Caco-2 (cell line): Measurements from ENCODE around the gene DOK6. TPM values are rescaled to one million over a fixed set of nuclear protein-coding genes. Genes with fewer than 3 reads are reported as not detected.
"Not testable (repeated sequence)": the region's sequence is repeated elsewhere in the genome, so short reads cannot be mapped to it uniquely, and the experiment has no call there.

Source experiments
- BruUV-seq: library from RNA; stranded (reverse); fragments of 400-500 nt; replicated peaks from 2 replicates; lab custom pipeline; 2021; lab: Mats Ljungman, UMichigan
- CTCF ChIA-PET: fragments of 300-600 bp; sonication (Branson Sonifier 250); formaldehyde crosslinking; loops from one replicate; lab custom pipeline; 2022; ENCODE audit warnings: antibody characterized with exemption; lab: Charles Lee
- POLR2A ChIA-PET: fragments of 300-600 bp; sonication (Branson Sonifier 250); formaldehyde crosslinking; loops from one replicate; lab custom pipeline; 2022; ENCODE audit warnings: antibody characterized with exemption; lab: Charles Lee
- DNase-seq, 2 experiments: peaks; one replicate each; pipeline versions ENCODE4 v3.0.0 to v3.0.0-alpha.2; 2020 to 2022
- H3K27me3 ChIP-seq: replicated peaks from 2 replicates; pipeline ENCODE4 v1.6.0; 2011; ENCODE audit warnings: low read length; ENCODE audit not compliant: control insufficient read depth, insufficient read depth
- H3K36me3 ChIP-seq: 2 replicates; pipeline ENCODE4 v1.5.1; 2011; ENCODE audit warnings: low read length; ENCODE audit not compliant: control insufficient read depth, insufficient read depth
- H3K4me1 ChIP-seq: fragments of 250-450 bp; sonication (Bioruptor Pico); 2 replicates; pipeline ENCODE4 v1.5.1; 2020; ENCODE audit warnings: mild to moderate bottlenecking
- H3K4me3 ChIP-seq: 2 replicates; pipeline ENCODE4 v1.5.1; 2011; ENCODE audit warnings: low read depth, mild to moderate bottlenecking, control low read depth, low read length
- H3K9me3 ChIP-seq: fragments of 250-450 bp; sonication (Bioruptor Pico); 2 replicates; pipeline ENCODE4 v1.5.1; 2020; ENCODE audit warnings: mild to moderate bottlenecking, moderate library complexity
- H3K27ac Mint-ChIP-seq: one replicate; pipeline ENCODE4 v1.8.0; 2022; ENCODE audit warnings: mixed read lengths; ENCODE audit not compliant: unreplicated experiment
- H3K27me3 Mint-ChIP-seq: one replicate; pipeline ENCODE4 v1.8.0; 2022; ENCODE audit warnings: mixed read lengths; ENCODE audit not compliant: insufficient read depth, unreplicated experiment
- H3K36me3 Mint-ChIP-seq: one replicate; pipeline ENCODE4 v1.8.0; 2022; ENCODE audit warnings: mild to moderate bottlenecking, mixed read lengths; ENCODE audit not compliant: insufficient read depth, unreplicated experiment
- H3K4me1 Mint-ChIP-seq: one replicate; pipeline ENCODE4 v1.8.0; 2022; ENCODE audit warnings: low read depth, mixed read lengths; ENCODE audit not compliant: unreplicated experiment
- H3K4me3 Mint-ChIP-seq: one replicate; pipeline ENCODE4 v1.8.0; 2022; ENCODE audit warnings: mild to moderate bottlenecking, moderate library complexity, mixed read lengths; ENCODE audit not compliant: unreplicated experiment
- H3K9me3 Mint-ChIP-seq: one replicate; pipeline ENCODE4 v1.8.0; 2022; ENCODE audit warnings: mixed read lengths; ENCODE audit not compliant: unreplicated experiment
- CTCF ChIP-seq, 2 experiments: fragments of 200-600 bp in 1 of 2; IDR thresholded peaks; 1 replicate in 1 of 2; 2 replicates in 1 of 2; pipeline versions ENCODE4 v1.5.1 to v1.8.0; 2011 to 2022; ENCODE audit warnings: antibody characterized with exemption in 1 of 2, control low read depth in 1 of 2, inconsistent platforms in 1 of 2, low read depth in 1 of 2, low read length in 1 of 2, mild to moderate bottlenecking in 1 of 2, moderate library complexity in 1 of 2; ENCODE audit not compliant: insufficient read depth in 1 of 2, severe bottlenecking in 1 of 2, unreplicated experiment in 1 of 2
- intact Hi-C: fragments of 100-400 bp; cut with micrococcal nuclease; formaldehyde crosslinking; loops from one replicate; pipeline ENCODE4 v1.10.0; 2022; ENCODE audit not compliant: unreplicated experiment
- total RNA-seq: library from RNA; stranded (reverse); gene quantifications from 2 replicates; pipeline ENCODE4 v1.2.3, GENCODE V29; 2022

Gene DOK6
- total RNA-seq, 1 experiment from 2014 or later: not detected

DNA sequence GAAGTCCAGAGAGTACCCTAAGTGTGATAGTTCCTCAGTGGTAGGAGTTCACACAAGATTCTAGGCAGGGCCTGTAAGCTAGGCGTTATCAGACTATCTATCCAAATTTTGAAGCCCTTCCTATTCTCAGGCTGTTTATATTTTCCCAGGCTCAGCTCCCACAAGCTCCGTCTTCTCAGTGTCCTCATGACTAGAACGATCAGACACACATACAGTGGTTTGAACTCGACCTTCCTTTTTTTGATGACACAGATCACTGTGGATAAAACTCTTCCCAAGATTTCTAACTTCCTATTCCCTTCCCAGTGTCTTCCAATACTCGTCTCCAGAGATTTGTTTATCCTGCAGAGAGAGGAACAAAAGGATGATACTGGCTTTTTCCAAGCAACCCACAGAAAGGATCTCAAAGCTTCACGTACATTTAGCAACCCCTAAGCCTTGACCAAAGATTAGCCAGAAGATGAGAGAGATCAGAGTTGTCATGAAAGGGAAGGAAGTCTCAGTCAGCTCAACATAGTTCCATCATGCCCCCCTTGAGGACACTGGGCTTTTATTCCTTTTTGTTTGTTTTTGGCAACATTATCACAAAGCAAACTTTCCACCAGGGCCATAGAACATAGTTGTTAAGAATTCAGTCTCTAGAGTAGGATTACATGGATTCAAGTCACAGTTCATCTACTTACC lies 42.3 kb upstream of the DOK6 start:
- intact Hi-C loops: no loop called here
- CTCF ChIA-PET: no interaction called here

DNA sequence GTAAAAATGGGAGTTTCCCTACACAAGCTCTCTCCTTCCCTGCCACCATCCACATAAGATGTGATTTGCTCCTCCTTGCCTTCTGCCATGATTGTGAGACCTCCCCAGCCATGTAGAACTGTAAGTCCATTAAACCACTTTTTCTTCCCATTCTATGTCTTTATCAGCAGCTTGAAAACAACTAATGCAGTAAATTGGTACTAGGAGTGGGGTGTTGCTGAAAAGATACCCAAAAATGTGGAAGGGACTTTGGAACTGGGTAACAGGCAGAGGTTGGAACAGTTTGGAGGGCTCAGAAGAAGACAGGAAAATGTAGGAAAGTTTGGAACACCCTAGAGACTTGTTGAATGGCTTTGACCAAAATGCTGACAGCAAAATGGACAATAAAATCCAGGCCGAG lies 40.9 kb upstream of the DOK6 start:
- BruUV-seq, H3K4me1 ChIP-seq, H3K36me3 Mint-ChIP-seq, H3K27me3 Mint-ChIP-seq, H3K4me3 Mint-ChIP-seq, H3K9me3 ChIP-seq, intact Hi-C loops, CTCF ChIA-PET, DNase-seq, H3K36me3 ChIP-seq, H3K4me3 ChIP-seq, H3K27ac Mint-ChIP-seq, H3K27me3 ChIP-seq, POLR2A ChIA-PET, H3K4me1 Mint-ChIP-seq: not testable (repeated sequence)
- H3K9me3 Mint-ChIP-seq: peaks cover 10% of the 10 kb centered on the region

More for the DNA sequence above, 42.3 kb upstream of the DOK6 start:
- POLR2A ChIA-PET: no interaction called here
- Histone ChIP-seq H3K4me1 (no peaks in the 10 kb centered on the region), H3K4me3 (no peak overlapping the region), H3K9me3 (no peaks in the 10 kb centered on the region), H3K27me3 (no peaks in the 10 kb centered on the region), H3K36me3 (no peaks in the 10 kb centered on the region)
- DNase-seq: peak in 1 of 2 experiments; percentile 7
- no peaks in the 10 kb centered on the region for H3K4me1 Mint-ChIP-seq
- H3K4me3 Mint-ChIP-seq: no peak overlapping the region
- no peak overlapping the region for H3K27ac Mint-ChIP-seq
- H3K27me3 Mint-ChIP-seq: no peaks in the 10 kb centered on the region
- no TSS peak for BruUV-seq
- peaks cover 4% of the 10 kb centered on the region for H3K36me3 Mint-ChIP-seq
- TF ChIP-seq CTCF (IDR thresholded peaks at IDR 0.05; ENCODE audit: insufficient read depth in 1 of 2, low read depth in 1 of 2, low read length in 1 of 2, severe bottlenecking in 1 of 2, unreplicated experiment in 1 of 2): no peak
- peaks cover 10% of the 10 kb centered on the region for H3K9me3 Mint-ChIP-seq

DNA sequence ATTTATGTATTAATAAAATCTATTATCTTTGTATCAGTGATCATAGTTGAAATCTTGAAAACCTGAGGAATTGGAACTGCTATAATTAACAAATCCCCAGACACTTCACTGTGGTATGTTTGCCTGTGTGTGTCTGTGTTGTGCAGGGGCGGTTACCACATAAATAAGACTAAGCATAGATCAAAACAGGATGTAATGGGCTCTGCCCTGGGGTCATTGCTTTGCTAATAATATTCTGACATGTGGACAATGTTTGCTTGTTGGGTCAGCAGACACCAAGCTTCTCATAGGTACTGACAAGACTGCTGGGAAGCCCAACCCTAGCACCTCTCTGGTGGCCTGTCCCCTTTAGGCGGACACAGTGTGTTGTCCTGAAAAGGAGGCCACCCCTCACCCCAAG lies 35.8 kb upstream of the DOK6 start:
- Mint-ChIP-seq H3K4me1 (no peaks in the 10 kb centered on the region), H3K27me3 (no peaks in the 10 kb centered on the region), H3K27ac (no peak overlapping the region), H3K4me3 (no peak overlapping the region), H3K9me3 (peaks cover 3% of the 10 kb centered on the region), H3K36me3 (no peaks in the 10 kb centered on the region)
- BruUV-seq: no TSS peak
- no peaks in the 10 kb centered on the region for H3K36me3 ChIP-seq
- no peaks in the 10 kb centered on the region for H3K27me3 ChIP-seq
- no peak overlapping the region for H3K4me3 ChIP-seq
- intact Hi-C loops: no loop called here
- POLR2A ChIA-PET: no interaction called here
- H3K4me1 ChIP-seq: no peaks in the 10 kb centered on the region
- TF ChIP-seq CTCF (IDR thresholded peaks at IDR 0.05; ENCODE audit: insufficient read depth in 1 of 2, low read depth in 1 of 2, low read length in 1 of 2, severe bottlenecking in 1 of 2, unreplicated experiment in 1 of 2): no peak
- CTCF ChIA-PET: no interaction called here
- H3K9me3 ChIP-seq: no peaks in the 10 kb centered on the region
- no peak for DNase-seq
